OCI-LY1 (cell line): Measurements from ENCODE around the gene DPH6.
"Not testable (repeated sequence)": the region's sequence is repeated elsewhere in the genome, so short reads cannot be mapped to it uniquely, and the experiment has no call there.

Experiments
- H2AFZ ChIP-seq: fragments of 200-600 bp; sonication (generic), shearing (Covaris generic); 2 replicates; pipeline ENCODE4 v1.6.0; 2014; ENCODE audit warnings: antibody characterized with exemption, mild to moderate bottlenecking, low read length
- H3F3A ChIP-seq: fragments of 200-600 bp; sonication (generic), shearing (Covaris generic); 2 replicates; pipeline ENCODE4 v1.6.0; 2014; ENCODE audit warnings: mild to moderate bottlenecking, antibody characterized with exemption, low read length, moderate library complexity; ENCODE audit not compliant: insufficient read depth
- H3K27ac ChIP-seq: fragments of 200-600 bp; sonication (generic); 2 replicates; pipeline ENCODE4 v1.5.1; 2014; ENCODE audit warnings: low read length, mixed run types, mild to moderate bottlenecking, low read depth; ENCODE audit not compliant: poor library complexity, severe bottlenecking
- H3K27me3 ChIP-seq: fragments of 200-600 bp; sonication (generic); 2 replicates; pipeline ENCODE4 v1.6.0; 2014; ENCODE audit warnings: antibody characterized with exemption, mild to moderate bottlenecking, low read length, moderate library complexity; ENCODE audit not compliant: insufficient read depth
- H3K36me3 ChIP-seq: fragments of 200-600 bp; sonication (generic); 2 replicates; pipeline ENCODE4 v1.6.1; 2014; ENCODE audit warnings: mild to moderate bottlenecking, antibody characterized with exemption, low read length, moderate library complexity, mixed read lengths; ENCODE audit not compliant: insufficient read depth
- H3K4me1 ChIP-seq: fragments of 200-600 bp; sonication (generic); 2 replicates; pipeline ENCODE4 v1.5.1; 2014; ENCODE audit warnings: mild to moderate bottlenecking, low read length, moderate library complexity; ENCODE audit not compliant: insufficient read depth, severe bottlenecking
- H3K4me2 ChIP-seq: fragments of 200-600 bp; sonication (generic), shearing (Covaris generic); 2 replicates; pipeline ENCODE4 v1.6.1; 2014; ENCODE audit warnings: low read length
- H3K4me3 ChIP-seq: fragments of 200-600 bp; sonication (generic); 2 replicates; pipeline ENCODE4 v1.5.1; 2014; ENCODE audit warnings: low read length, low read depth, mild to moderate bottlenecking, mixed read lengths; ENCODE audit not compliant: poor library complexity, severe bottlenecking
- H3K79me2 ChIP-seq: fragments of 200-600 bp; shearing (Covaris generic); 2 replicates; pipeline ENCODE4 v1.6.1; 2016; ENCODE audit warnings: mixed run types, low read length, mixed read lengths; ENCODE audit not compliant: insufficient read depth
- H3K9ac ChIP-seq: fragments of 200-600 bp; sonication (generic), shearing (Covaris generic); 2 replicates; pipeline ENCODE4 v1.6.1; 2014; ENCODE audit warnings: mild to moderate bottlenecking, low read length, mixed read lengths
- H3K9me2 ChIP-seq: fragments of 200-600 bp; sonication (generic), shearing (Covaris generic); 2 replicates; pipeline ENCODE4 v1.6.1; 2014; ENCODE audit warnings: low read depth, mild to moderate bottlenecking, low read length, mixed read lengths
- H3K9me3 ChIP-seq: fragments of 200-600 bp; shearing (Covaris generic); 2 replicates; pipeline ENCODE4 v1.6.1; 2014; ENCODE audit warnings: low read length, mixed read lengths
- H4K20me1 ChIP-seq: fragments of 200-600 bp; sonication (generic), shearing (Covaris generic); 2 replicates; pipeline ENCODE4 v1.6.0; 2016; ENCODE audit warnings: mild to moderate bottlenecking, low read length; ENCODE audit not compliant: insufficient read depth
- CTCF ChIP-seq: fragments of 200-600 bp; sonication (generic), shearing (Covaris generic); IDR thresholded peaks from 2 replicates; pipeline ENCODE4 v1.5.1; 2017; ENCODE audit warnings: mild to moderate bottlenecking, antibody characterized with exemption, low read length, moderate library complexity, mixed read lengths
- EZH2 ChIP-seq: fragments of 200-600 bp; sonication (generic), shearing (Covaris generic); IDR thresholded peaks from 2 replicates; pipeline ENCODE4 v1.8.0; 2017; ENCODE audit warnings: borderline replicate concordance, mixed run types, mild to moderate bottlenecking, antibody characterized with exemption, low read length, moderate library complexity, mixed read lengths

Gene DPH6

GRCh38 chr15:35383506-35383905 is 162.5 kb downstream of the DPH6 start:
- Histone ChIP-seq H3K4me3 (no peak overlapping the region), H3K27ac (no peak overlapping the region), H3K36me3 (no peaks in the 10 kb centered on the region), H3F3A (no peaks in the 10 kb centered on the region), H3K9me2 (no peaks in the 10 kb centered on the region), H3K27me3 (no peaks in the 10 kb centered on the region), H2AFZ (no peak overlapping the region), H4K20me1 (no peaks in the 10 kb centered on the region), H3K4me1 (no peaks in the 10 kb centered on the region), H3K9ac (no peak overlapping the region), H3K4me2 (no peak overlapping the region), H3K9me3 (no peaks in the 10 kb centered on the region), H3K79me2 (no peaks in the 10 kb centered on the region)
- no peak for TF ChIP-seq EZH2
- no peak for TF ChIP-seq CTCF

- no peak overlapping the region for H3K27ac ChIP-seq
- H3K9ac ChIP-seq = no peak overlapping the region
- no peak overlapping the region for H3K4me3 ChIP-seq
- no peaks in the 10 kb centered on the region for H3K36me3 ChIP-seq
- no peaks in the 10 kb centered on the region for H3K9me2 ChIP-seq
- H4K20me1 ChIP-seq = no peaks in the 10 kb centered on the region
- H3K9me3 ChIP-seq = no peaks in the 10 kb centered on the region
- no peaks in the 10 kb centered on the region for H3K4me1 ChIP-seq
- no peaks in the 10 kb centered on the region for H3K27me3 ChIP-seq
- no peaks in the 10 kb centered on the region for H3K79me2 ChIP-seq
- TF ChIP-seq CTCF (no peak), EZH2 (no peak)
- H3F3A ChIP-seq = no peaks in the 10 kb centered on the region
- H3K4me2 ChIP-seq = no peak overlapping the region
- H2AFZ ChIP-seq = no peak overlapping the region
Observed at GRCh38 chr15:35381328-35381727, 164.6 kb downstream of the DPH6 start.

- no peak overlapping the region for H3K4me2 ChIP-seq
- no peaks in the 10 kb centered on the region for H3K4me1 ChIP-seq
- no peaks in the 10 kb centered on the region for H3K27me3 ChIP-seq
- no peak overlapping the region for H3K9ac ChIP-seq
- H4K20me1 ChIP-seq = no peaks in the 10 kb centered on the region
- no peaks in the 10 kb centered on the region for H3K36me3 ChIP-seq
- H3K4me3 ChIP-seq = no peak overlapping the region
- TF ChIP-seq EZH2 (no peak), CTCF (no peak)
- H2AFZ ChIP-seq = no peak overlapping the region
- no peaks in the 10 kb centered on the region for H3K9me3 ChIP-seq
- no peaks in the 10 kb centered on the region for H3F3A ChIP-seq
- no peaks in the 10 kb centered on the region for H3K79me2 ChIP-seq
- no peak overlapping the region for H3K27ac ChIP-seq
- H3K9me2 ChIP-seq = no peaks in the 10 kb centered on the region
Observed at GRCh38 chr15:35379972-35380371, 166.0 kb downstream of the DPH6 start.

- H3K27ac ChIP-seq, H3K9me3 ChIP-seq, H3K36me3 ChIP-seq, H3K79me2 ChIP-seq, H3K9ac ChIP-seq, H3K4me2 ChIP-seq, H3K4me3 ChIP-seq, H2AFZ ChIP-seq, H3K27me3 ChIP-seq, H3F3A ChIP-seq, H3K9me2 ChIP-seq, H3K4me1 ChIP-seq, H4K20me1 ChIP-seq: not testable (repeated sequence)
Observed at GRCh38 chr15:35378454-35378853, 167.5 kb downstream of the DPH6 start.
